ENCODE results near the gene SMCO1.

Gene SMCO1, protein sequence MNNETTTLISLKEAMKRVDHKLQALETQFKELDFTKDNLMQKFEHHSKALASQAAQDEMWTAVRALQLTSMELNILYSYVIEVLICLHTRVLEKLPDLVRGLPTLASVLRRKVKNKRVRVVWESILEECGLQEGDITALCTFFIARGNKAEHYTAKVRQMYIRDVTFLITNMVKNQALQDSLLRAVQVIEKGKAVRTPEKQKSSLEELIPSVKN

GRCh38 chr3:196514913-196515621, at the start of gene SMCO1:
SMCO1 (minus strand) TSS chr3:196515346; CDS start chr3:196515209, 137 bp downstream.
- no peak within 1 kb of the TSS for H3K27ac ChIP-seq
- no peak for DNase-seq
- H3K4me3 ChIP-seq (ENCODE audit: low read depth, low read length), result no peak within 1 kb of the TSS
- no peaks in the 10 kb centered on the region for H3K36me3 ChIP-seq
- TF ChIP-seq CTCF (IDR thresholded peaks at IDR 0.05; ENCODE audit: low read depth, low read length), result no peak
- peaks cover 5% of the 10 kb centered on the region for H3K9me3 ChIP-seq (ENCODE audit: severe bottlenecking)
- no peaks in the 10 kb centered on the region for H3K27me3 ChIP-seq (ENCODE audit: insufficient read depth, low read depth, severe bottlenecking)

- Histone ChIP-seq H3K36me3 (no peaks in the 10 kb centered on the region; the same call in 1 of the 2 replicates), H3K27me3 (ENCODE audit: insufficient read depth, low read depth, severe bottlenecking) (no peaks in the 10 kb centered on the region), H3K27ac (no peak overlapping the region), H3K9me3 (ENCODE audit: severe bottlenecking) (no peaks in the 10 kb centered on the region), H3K4me3 (ENCODE audit: low read depth, low read length) (no peak overlapping the region)
- no peak for TF ChIP-seq CTCF (IDR thresholded peaks at IDR 0.05; ENCODE audit: low read depth, low read length)
- no peak for DNase-seq
These were observed 48.6 kb upstream of the SMCO1 start for GRCh38 chr3:196563721-196564225.

DNA sequence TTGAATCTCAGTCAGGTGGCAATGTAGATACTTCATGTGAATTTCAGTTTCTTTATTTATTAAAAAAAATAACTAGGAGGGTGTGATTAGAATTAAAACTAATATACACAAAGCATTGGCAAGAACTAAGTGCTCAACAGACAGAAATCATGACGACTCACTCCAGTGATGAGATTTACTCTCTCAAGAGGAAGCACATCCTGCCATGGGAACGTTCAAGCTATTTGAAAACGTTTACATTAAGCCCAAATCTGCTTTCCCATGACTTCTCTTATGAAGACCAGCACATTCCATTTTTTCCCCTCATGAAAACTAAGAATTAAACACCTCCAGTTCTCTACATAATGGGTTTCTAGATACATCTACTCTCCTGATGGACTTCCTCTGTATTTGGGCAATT, 44.7 kb upstream of the SMCO1 start:
- Histone ChIP-seq H3K27ac (no peak overlapping the region), H3K36me3 (no peaks in the 10 kb centered on the region), H3K4me3 (ENCODE audit: low read depth, low read length) (no peak overlapping the region), H3K9me3 (ENCODE audit: severe bottlenecking) (no peaks in the 10 kb centered on the region), H3K27me3 (ENCODE audit: insufficient read depth, low read depth, severe bottlenecking) (no peaks in the 10 kb centered on the region)
- TF ChIP-seq CTCF (IDR thresholded peaks at IDR 0.05; ENCODE audit: low read depth, low read length), result no peak
- no peak for DNase-seq

DNA sequence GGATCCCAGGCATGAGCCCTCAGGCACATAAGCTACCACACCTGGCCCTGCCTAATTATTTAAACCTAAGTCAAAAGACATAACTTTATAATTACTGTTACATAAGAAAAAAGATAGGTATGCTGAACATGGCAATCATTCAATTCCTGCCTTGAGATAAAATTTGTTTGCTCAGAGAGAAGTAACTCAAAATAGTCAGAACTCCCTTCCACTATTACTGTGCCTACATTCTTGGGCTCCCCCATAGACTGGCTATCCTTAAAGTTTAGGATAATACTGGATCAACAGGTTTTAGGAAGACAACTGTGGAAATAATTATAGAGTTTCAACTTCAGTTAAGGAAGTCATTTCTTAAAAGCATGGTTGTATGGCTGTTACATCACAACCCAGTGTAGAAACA, 43.3 kb upstream of the SMCO1 start:
- H3K27me3 ChIP-seq (ENCODE audit: insufficient read depth, low read depth, severe bottlenecking), result no peaks in the 10 kb centered on the region
- no peak overlapping the region for H3K27ac ChIP-seq
- H3K4me3 ChIP-seq (ENCODE audit: low read depth, low read length), result no peak overlapping the region
- H3K9me3 ChIP-seq (ENCODE audit: severe bottlenecking), result no peaks in the 10 kb centered on the region
- H3K36me3 ChIP-seq, result no peaks in the 10 kb centered on the region
- no peak for DNase-seq
- TF ChIP-seq CTCF (IDR thresholded peaks at IDR 0.05; ENCODE audit: low read depth, low read length), result no peak

DNA sequence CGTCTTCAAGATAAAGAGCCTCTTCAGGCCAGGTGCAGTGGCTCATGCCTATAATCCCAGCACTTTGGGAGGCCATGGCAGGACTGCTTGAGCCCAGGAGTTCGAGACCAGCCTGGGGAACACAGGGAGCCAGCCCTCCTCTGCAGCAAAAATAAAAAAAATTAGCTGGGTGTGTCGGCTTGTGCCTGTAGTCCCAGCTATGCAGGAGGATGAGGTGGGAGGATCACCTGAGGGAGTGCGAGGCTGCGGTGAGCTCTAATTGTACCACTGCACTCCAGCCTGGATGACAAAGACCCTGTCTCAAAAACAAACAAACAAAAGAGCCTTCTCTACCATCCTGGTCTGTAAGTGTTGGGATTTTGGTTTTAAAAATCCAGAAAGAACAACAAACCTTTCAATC, 42.1 kb upstream of the SMCO1 start:
- Histone ChIP-seq H3K36me3 (no peaks in the 10 kb centered on the region), H3K27ac (no peak overlapping the region), H3K9me3 (ENCODE audit: severe bottlenecking) (no peaks in the 10 kb centered on the region), H3K27me3 (ENCODE audit: insufficient read depth, low read depth, severe bottlenecking) (no peaks in the 10 kb centered on the region), H3K4me3 (ENCODE audit: low read depth, low read length) (no peak overlapping the region)
- no peak for TF ChIP-seq CTCF (IDR thresholded peaks at IDR 0.05; ENCODE audit: low read depth, low read length)
- no peak for DNase-seq
